ENCODE results near the gene ITPR3.

DNA sequence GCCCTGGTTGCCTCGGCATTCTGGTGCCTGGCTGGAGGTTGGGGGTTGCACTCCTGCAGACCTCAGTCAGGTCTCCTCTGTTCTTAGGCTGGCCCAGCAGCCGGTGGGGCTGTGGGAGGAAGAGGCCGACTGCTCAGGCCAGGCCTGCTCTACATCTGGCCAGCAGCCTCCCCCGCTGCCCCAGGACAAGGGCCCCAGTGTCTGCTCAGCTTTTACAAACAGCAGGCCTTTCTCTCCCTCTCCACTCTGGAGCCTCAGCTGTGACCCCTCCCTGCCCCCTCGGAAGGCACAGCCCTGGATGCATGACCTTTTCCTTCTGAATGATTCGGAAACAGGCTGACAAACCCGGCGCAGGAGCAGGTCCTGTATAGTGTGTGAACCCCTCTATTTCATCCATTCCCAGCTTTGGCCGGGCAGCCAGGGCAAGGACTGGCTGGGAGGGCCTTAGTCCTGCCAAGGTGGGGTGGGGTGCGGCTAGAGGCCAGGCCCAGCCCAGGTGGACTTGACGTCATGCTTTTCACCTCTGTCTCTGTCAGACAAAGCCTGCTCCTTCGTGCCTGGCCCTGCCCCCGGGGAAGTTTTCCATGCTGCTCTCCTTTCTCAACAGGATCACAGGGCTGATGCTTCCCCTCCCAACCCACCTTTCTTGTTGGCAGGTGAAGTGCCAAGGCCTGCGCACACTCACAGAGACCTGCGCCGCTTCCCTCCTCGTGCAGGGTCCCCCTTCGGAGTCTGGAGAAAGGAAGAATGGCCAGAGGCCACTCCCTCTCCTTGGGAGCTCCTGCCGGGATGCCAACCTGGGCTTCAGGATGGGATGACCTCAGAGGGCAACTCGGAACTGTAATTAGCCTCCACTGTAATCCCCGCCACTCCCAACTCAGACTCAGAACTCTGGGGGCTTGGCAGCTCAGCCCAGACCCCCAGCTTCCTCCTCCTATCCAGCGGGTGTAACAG is 10.1 kb upstream of the ITPR3 start:
- no peak for TF ChIP-seq POLR2A (IDR thresholded peaks at IDR 0.05)
- TF ChIP-seq, protein P1, sequence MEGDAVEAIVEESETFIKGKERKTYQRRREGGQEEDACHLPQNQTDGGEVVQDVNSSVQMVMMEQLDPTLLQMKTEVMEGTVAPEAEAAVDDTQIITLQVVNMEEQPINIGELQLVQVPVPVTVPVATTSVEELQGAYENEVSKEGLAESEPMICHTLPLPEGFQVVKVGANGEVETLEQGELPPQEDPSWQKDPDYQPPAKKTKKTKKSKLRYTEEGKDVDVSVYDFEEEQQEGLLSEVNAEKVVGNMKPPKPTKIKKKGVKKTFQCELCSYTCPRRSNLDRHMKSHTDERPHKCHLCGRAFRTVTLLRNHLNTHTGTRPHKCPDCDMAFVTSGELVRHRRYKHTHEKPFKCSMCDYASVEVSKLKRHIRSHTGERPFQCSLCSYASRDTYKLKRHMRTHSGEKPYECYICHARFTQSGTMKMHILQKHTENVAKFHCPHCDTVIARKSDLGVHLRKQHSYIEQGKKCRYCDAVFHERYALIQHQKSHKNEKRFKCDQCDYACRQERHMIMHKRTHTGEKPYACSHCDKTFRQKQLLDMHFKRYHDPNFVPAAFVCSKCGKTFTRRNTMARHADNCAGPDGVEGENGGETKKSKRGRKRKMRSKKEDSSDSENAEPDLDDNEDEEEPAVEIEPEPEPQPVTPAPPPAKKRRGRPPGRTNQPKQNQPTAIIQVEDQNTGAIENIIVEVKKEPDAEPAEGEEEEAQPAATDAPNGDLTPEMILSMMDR (IDR thresholded peaks at IDR 0.05): no peak

Data from lower leg skin (tissue), 3 donors.